A673 (cell line): Measurements from ENCODE around the gene WDR37. TPM values are rescaled to one million over a fixed set of nuclear protein-coding genes. Genes with fewer than 3 reads are reported as not detected.

ENCODE experiments used
- BruUV-seq: library from RNA; stranded (reverse); fragments of 400-500 nt; replicated peaks from 2 replicates; lab custom pipeline; 2021; lab: Mats Ljungman, UMichigan
- CTCF ChIA-PET: fragments of 300-600 bp; sonication (Branson Sonifier 250); formaldehyde crosslinking; loops from one replicate; lab custom pipeline; 2022; ENCODE audit warnings: antibody characterized with exemption; lab: Charles Lee
- POLR2A ChIA-PET: fragments of 300-600 bp; sonication (Branson Sonifier 250); formaldehyde crosslinking; loops from one replicate; lab custom pipeline; 2022; ENCODE audit warnings: antibody characterized with exemption; ENCODE audit not compliant: low non-redundant PET; lab: Charles Lee
- DNase-seq: peaks from one replicate; pipeline ENCODE4 v3.0.0-alpha.2; 2015; ENCODE audit warnings: low spot score
- H3K27ac ChIP-seq: fragments of 200-600 bp; sonication (generic); 2 replicates; pipeline ENCODE4 v1.5.1; 2016; ENCODE audit warnings: mixed run types, low read depth, mild to moderate bottlenecking, mixed read lengths, antibody characterized with exemption, low read length; ENCODE audit not compliant: poor library complexity, severe bottlenecking
- H3K27me3 ChIP-seq: fragments of 200-600 bp; sonication (generic); replicated peaks from 2 replicates; pipeline ENCODE4 v1.6.1; 2017; ENCODE audit warnings: mixed run types, low read depth, mild to moderate bottlenecking, mixed read lengths, antibody characterized with exemption, low read length; ENCODE audit not compliant: insufficient read depth, poor library complexity
- H3K36me3 ChIP-seq: fragments of 200-600 bp; sonication (generic); 2 replicates; pipeline ENCODE4 v1.6.1; 2016; ENCODE audit warnings: mixed run types, mild to moderate bottlenecking, mixed read lengths, antibody characterized with exemption, low read length; ENCODE audit not compliant: insufficient read depth, poor library complexity, severe bottlenecking
- H3K4me1 ChIP-seq: fragments of 200-600 bp; sonication (generic); 2 replicates; pipeline ENCODE4 v1.6.1; 2017; ENCODE audit warnings: mixed run types, mild to moderate bottlenecking, mixed read lengths, antibody characterized with exemption, low read length; ENCODE audit not compliant: insufficient read depth, poor library complexity, severe bottlenecking
- H3K4me3 ChIP-seq: fragments of 200-600 bp; sonication (generic); 2 replicates; pipeline ENCODE4 v1.5.1; 2016; ENCODE audit warnings: low read depth, mixed run types, mild to moderate bottlenecking, mixed read lengths, low read length; ENCODE audit not compliant: poor library complexity, severe bottlenecking
- H3K9me3 ChIP-seq: fragments of 200-600 bp; sonication (generic); 2 replicates; pipeline ENCODE4 v1.6.1; 2016; ENCODE audit warnings: mixed run types, low read depth, mild to moderate bottlenecking, mixed read lengths, antibody characterized with exemption, low read length; ENCODE audit not compliant: poor library complexity, severe bottlenecking
- CTCF ChIP-seq: fragments of 300-800, 200-600 bp; sonication (generic); conservative IDR thresholded peaks from 2 replicates; pipeline ENCODE4 v1.5.1; 2017; ENCODE audit warnings: low read depth, mild to moderate bottlenecking, antibody characterized with exemption, low read length, moderate library complexity, mixed read lengths
- EZH2 ChIP-seq: fragments of 200-600 bp; sonication (generic); IDR thresholded peaks from 2 replicates; pipeline ENCODE4 v1.6.1; 2017; ENCODE audit warnings: borderline replicate concordance, low read depth, mild to moderate bottlenecking, mixed read lengths, antibody characterized with exemption, low read length; ENCODE audit not compliant: poor library complexity, severe bottlenecking
- intact Hi-C: fragments of 100-400 bp; cut with micrococcal nuclease; formaldehyde crosslinking; loops from one replicate; pipeline ENCODE4 v1.10.0; 2022; ENCODE audit not compliant: unreplicated experiment
- total RNA-seq: library from RNA; stranded (reverse); gene quantifications from 2 replicates; pipeline ENCODE4 v1.2.3, GENCODE V29; 2021

The WDR37 gene
- total RNA-seq, 1 experiment from 2014 or later: 12.6 TPM

- peaks cover 19% of the 10 kb centered on the region for H3K36me3 ChIP-seq
- intact Hi-C loops: no loop called here
- POLR2A ChIA-PET: no interaction called here
- no TSS peak for BruUV-seq
- no peak for DNase-seq
- H3K4me3 ChIP-seq: no peak overlapping the region
- TF ChIP-seq EZH2 (no peak), CTCF (no peak)
- CTCF ChIA-PET: no interaction called here
- no peaks in the 10 kb centered on the region for H3K4me1 ChIP-seq
- H3K9me3 ChIP-seq: no peaks in the 10 kb centered on the region
- H3K27ac ChIP-seq: no peak overlapping the region
- no peaks in the 10 kb centered on the region for H3K27me3 ChIP-seq
Observed at GRCh38 chr10:1084011-1084950, 28.1 kb downstream of the WDR37 start.

GRCh38 chr10:1085258-1085657 is 29.1 kb downstream of the WDR37 start:
- ChIA-PET CTCF (no interaction called here), POLR2A (no interaction called here)
- BruUV-seq: no TSS peak
- Histone ChIP-seq H3K27ac (no peak overlapping the region), H3K36me3 (peaks cover 13% of the 10 kb centered on the region), H3K9me3 (no peaks in the 10 kb centered on the region), H3K4me3 (no peak overlapping the region), H3K27me3 (no peaks in the 10 kb centered on the region), H3K4me1 (no peaks in the 10 kb centered on the region)
- DNase-seq: no peak
- no peak for TF ChIP-seq EZH2
- no peak for TF ChIP-seq CTCF
- intact Hi-C loops: no loop called here

- H3K9me3 ChIP-seq: no peaks in the 10 kb centered on the region
- H3K4me1 ChIP-seq: no peaks in the 10 kb centered on the region
- ChIA-PET CTCF (no interaction called here), POLR2A (no interaction called here)
- no TSS peak for BruUV-seq
- intact Hi-C loops: no loop called here
- H3K27me3 ChIP-seq: no peaks in the 10 kb centered on the region
- peaks cover 12% of the 10 kb centered on the region for H3K36me3 ChIP-seq
- no peak overlapping the region for H3K4me3 ChIP-seq
- H3K27ac ChIP-seq: no peak overlapping the region
- DNase-seq: no peak
- no peak for TF ChIP-seq EZH2
- no peak for TF ChIP-seq CTCF
Observed at GRCh38 chr10:1086787-1087186, 30.6 kb downstream of the WDR37 start.
